Measurements from ENCODE around the gene MRPS2.
"Not testable (repeated sequence)": the region's sequence is repeated elsewhere in the genome, so short reads cannot be mapped to it uniquely, and the experiment has no call there.

MRPS2 gene

DNA sequence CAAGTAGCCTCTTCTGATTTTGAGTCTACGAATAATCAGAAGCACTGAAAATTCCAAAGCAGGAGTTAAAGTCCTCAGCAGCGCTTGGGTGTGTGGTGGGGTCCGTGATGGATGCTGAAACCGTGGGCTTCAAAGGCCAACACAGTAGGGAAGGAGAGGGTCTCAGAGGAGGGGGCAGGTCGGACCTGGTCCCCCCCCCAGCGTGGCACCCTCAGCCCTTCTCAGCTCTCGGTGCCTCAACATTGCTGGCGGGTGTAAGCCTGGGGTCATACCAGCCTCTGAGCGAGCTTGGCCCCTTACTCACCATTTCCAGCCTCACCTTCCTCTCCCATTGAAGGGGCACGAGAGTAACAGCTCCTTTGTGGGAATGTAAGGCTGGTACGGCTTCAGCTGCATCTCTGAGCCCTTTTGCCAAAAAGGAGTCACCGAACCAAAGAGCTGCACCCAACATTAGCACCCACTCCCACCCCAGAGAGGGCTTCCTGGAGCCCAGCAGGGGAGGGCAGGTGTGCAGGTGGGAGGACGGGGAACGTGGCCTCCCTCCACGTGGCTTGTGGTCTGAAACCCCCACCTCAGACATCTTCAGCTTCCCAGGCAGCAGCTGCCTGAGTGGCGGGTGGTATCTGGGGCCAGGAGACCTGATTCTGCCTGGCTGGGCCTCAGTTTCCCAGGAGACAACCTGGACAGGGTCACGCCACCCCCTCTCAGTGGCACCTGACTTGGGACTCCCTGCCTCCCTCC is 14.0 kb downstream of the MRPS2 start:
- DNase-seq (ENCODE audit: low read depth) = no peak

DNA sequence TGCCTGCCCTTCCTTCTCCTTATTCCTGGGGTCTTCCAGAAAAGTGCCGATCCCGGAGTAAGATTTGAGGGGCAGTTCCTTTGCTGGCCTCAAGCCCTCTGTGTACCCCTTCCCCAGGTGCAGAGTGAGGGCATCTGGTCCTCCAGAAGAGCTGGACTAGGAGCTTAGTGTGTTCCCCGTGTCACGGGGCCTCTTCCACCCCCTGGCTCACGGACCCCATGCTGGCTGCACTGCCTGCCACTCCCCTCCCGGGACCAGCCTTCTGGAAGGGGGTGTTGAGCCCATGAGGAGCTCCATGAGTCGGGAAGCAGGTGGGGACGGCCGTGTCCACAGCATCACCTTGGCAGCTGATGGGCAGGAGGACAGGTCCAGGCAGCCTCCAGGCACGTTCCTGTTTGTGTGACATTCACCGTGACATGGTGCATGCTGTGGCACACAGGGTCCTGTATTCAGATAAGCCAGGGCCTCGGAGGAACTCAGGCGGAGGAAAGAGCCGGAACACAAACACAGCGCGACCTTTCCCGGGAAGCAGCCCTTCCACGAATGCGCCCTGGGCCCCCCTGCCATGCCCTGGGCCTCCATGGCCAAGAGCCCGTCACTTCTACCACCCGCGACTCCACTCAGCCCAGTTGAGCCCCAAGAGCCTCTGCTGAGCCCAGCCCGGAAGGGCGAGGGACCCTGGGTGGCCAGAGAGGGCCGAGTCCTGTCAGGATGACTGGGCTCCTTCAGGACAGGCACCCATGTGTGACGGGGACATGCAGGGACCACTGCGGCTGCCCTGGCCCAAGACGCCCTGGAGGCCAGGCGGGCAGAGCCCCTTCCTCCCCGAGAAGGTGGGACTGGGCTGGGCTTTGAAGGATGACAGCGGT is 14.8 kb downstream of the MRPS2 start:
- DNase-seq (ENCODE audit: low read depth) = no peak

DNA sequence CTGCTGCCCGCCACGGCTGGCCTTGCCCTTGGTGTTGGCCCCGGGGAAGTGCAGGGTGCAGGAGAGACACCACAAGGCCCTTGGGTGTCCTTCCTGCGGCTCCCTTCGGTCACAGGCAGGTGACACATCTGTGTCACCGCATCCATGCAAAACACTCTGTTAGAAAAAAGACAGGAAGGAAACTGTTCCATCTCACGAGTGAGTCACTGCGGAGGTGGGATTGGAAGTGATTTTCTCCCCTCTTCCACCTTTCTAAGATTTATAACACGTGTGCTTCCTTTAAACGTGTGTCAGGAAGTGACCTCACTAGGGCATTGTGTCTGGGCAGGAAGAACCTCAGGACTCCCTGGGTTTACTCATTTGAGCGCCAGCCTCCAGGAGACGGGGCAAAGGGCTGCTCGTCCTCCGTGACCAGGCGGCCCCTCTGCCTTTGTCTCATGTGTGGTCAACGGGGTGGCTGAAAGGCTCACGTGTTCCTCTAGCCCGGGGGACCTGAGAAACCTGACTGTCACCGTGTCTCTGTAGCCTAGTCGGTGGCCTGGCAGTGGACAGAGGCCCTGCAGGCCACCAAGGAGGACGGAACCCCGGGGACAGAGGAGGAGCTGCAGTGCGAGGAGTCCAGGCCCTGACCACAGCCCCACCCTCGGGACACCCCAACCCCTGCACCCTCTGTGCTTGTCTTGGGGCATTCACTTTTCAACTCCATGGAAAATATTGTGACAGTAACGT is 15.8 kb downstream of the MRPS2 start:
- no peak for DNase-seq (ENCODE audit: low read depth)

DNA sequence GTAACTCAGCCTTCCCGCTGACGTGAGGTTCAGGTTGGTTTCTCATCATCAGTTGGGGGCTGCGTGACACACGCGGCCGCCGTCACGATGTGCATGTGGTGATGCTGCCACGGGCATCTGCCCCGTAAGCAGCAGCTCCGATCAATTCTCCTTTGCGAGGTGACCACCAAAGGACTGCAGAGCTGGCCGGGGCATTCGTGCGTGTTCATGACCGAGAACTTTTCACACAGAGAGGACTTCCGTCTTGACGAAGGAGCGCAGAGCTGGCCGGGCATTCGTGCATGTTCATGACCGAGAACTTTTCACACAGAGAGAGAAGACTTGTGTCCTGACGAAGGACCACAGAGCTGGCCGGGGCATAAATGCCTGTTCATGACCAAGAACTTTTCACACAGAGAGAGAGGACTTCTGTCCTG is 16.9 kb downstream of the MRPS2 start:
- DNase-seq (ENCODE audit: low read depth) = no peak

DNA sequence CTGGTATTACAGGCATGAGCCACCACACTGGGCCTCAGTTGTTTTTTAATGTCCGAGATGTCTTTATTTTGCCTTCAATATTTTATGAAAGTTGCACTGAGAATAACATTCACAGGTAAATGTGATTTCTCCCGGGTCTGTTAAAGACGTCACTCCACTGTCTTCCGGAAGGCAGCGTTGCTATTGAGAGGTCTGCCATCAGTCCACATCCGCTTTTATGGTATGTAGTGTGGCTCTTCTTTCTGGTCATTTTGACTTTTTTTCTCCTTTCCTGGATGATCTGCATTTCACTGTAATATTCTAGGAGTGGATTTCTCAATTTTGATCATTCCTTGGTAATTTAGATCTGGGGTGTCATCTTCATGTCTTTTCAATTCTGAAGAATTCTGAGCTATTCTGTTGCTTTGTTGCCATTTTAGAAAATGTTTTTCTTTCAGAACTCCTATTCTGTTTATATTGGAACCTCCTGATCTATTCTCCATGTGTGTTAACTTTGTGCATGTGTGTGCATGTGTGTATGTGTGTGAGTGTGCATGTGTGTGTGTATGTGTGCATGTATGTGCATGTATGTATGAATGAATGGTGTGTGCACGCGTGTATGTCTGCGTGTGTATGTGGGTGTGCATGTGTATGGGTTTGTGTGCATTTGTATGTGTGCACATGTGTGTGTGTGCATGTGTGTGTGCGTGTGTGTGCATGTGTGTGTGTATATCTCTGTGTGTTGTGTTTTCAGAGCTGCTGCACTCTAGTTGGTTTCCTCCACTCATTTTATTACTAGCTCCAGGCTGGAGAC is 18.9 kb downstream of the MRPS2 start:
- DNase-seq (ENCODE audit: low read depth) = no peak

DNA sequence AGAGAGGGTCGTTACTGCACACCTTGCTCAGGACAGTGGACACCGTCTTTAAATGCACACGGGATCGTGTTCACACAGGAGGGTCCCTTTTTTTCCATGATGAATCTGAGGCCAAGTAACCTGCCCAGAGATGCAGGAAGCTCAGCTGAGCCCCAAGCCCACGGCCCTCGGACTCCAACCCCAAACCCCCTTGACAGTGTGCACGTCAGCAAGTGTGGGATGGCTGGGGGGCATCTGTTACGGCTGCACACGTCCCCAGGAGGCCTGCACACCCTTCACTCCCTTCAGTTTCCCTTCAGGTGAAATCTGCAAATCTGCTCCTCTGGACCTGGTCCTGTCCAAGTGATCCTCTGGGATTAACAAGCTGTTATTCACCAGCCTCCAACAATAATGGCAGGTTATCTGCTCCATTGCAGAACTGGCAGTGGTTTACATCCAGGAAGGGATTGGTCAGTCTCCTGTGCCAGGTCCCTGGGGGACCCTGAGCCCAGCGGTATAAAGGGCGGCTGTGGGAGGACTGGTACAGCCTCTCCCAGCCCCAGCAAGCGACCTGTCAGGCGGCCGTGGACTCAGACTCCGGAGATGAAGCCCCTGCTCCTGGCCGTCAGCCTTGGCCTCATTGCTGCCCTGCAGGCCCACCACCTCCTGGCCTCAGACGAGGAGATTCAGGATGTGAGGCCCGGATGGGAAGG is 20.6 kb downstream of the MRPS2 start, which contains the start of gene LCN1:
LCN1 (plus strand) TSS at position 525 of the 692 bp plus-strand sequence; CDS start at position 583, 58 bp downstream.
- DNase-seq (ENCODE audit: low read depth) = no peak

DNA sequence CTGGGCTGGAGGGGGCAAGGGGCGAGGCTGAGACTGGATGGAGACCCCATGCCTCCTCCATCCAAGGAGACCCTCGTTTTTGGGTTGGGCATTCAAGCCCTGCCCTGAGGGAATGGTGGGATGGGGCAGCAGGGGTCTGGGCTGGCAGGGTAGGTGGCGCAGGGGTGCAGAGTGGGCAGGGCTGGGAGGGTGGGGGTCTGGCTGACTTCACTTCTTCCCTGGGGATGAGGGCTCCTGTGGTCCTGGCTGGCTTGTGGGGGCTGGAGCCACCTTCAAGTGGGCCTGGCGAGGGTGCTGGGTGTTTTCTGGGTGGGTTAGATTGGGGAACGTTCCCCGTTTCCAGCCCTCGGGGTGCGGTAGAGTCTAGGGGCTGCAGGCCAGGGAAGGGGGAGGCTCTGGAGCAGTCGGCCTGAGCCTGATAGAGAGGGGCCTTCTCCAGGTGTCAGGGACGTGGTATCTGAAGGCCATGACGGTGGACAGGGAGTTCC is 21.2 kb downstream of the MRPS2 start:
- no peak for DNase-seq (ENCODE audit: low read depth)

DNA sequence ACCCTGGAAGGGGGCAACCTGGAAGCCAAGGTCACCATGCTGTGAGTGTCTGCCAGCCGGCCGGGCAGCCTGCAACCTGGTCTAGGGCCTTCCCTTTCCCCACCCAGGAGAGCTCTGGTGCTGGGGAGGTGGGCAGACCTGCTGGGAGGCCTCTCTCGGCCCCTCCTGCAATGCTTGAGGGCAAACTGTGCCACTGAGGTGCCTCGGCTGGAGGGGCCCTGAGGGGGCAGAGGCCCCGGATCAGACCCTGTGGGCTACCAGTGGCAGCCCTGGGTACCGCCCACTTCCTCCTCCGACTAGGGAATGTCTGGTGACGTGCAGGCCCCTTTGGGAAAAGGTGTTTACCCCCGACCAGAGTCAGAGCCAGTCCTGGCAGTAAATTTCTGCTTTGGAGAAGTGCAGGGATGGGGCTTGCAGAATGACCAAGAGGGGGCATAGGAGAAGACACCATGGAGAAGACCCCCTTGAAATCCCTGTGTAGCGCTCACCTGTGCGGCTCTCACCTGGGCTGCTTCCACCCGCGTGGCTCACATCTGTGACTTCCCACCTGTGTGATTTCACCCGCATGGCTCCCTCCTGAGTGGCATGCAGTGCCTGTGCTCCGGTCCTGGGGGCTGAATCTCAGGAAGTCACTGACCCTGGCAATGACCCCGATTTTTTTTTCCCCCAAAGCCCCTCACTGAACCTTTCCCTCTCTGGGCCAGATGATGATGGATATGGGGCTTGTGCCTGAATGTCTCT is 21.8 kb downstream of the MRPS2 start:
- DNase-seq (ENCODE audit: low read depth) = no peak

DNA sequence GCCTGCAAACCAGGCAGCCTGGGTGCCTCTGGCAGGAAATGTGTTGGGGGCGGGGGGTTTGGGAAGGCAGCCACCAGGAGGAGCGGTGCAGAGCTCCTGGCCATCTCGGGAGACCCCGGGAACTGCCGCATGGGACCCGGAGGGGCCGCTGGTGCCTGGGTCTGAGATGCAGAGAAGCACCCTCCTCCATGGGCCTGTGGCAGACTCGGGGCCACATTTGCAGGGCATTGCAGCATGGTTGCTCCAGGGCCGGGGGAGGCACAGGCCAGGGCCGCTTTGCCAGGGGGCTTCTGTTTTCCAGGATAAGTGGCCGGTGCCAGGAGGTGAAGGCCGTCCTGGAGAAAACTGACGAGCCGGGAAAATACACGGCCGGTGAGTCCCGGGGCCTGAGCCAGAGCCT is 22.4 kb downstream of the MRPS2 start:
- DNase-seq (ENCODE audit: low read depth) = no peak

DNA sequence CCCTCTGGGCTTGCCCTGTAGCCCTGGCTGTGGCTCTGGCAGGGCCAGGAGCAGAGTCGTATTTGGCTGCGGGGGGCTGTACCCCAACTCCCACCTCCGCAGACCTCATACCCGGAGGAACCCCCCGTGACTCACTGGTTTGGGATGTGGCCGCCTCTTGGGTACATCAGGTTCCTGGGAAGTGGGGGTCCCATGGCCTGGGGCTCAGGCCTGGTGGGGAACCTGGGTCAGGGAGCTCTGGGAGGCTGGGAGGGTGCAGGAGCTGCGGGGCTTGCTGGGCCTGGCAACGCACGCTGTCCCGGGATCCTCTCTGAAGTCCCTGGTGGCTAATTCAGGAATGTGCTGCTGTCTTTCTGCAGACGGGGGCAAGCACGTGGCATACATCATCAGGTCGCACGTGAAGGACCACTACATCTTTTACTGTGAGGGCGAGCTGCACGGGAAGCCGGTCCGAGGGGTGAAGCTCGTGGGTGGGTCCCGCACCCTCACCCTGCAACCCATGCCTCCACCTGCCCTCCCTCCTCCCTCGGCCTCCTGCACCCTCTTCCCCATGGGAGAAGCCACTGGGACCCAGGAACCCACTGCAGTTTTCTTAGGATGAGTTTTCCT is 23.1 kb downstream of the MRPS2 start:
- DNase-seq (ENCODE audit: low read depth) = no peak

DNA sequence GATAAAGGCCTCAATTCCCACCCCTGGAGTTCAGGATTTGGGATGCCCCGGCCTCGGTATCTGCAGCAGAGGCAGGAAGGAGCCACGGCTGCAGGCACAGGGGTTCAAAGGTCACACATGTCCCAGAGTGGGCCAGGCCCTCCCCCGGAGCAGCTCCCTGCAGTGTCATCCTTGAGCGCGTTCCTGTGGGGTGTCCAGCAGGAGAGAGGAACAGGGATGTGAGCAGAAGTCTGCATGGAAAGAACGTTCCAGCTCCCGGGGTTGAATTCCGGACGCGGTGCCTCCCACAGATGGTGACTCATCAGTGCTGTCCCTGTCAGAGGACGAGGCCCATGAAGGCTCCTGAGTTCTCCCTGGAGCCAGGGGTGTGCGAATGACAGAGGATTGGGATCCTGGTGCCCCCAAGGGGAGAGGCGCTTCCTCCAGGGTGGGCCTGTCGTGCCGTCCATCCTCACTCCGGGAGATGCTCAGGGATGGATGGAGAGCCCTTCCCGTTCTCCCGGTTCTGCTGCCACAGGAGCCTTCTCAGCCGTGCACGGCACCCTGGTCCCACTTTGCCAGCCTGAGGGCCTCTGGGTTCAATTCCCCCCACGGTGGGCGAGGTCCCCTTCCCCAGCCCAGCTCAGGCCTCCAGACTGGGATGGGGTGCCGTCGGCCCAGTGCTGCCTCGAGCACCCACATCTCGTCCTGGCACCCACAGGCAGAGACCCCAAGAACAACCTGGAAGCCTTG is 23.8 kb downstream of the MRPS2 start:
- DNase-seq (ENCODE audit: low read depth) = no peak

DNA sequence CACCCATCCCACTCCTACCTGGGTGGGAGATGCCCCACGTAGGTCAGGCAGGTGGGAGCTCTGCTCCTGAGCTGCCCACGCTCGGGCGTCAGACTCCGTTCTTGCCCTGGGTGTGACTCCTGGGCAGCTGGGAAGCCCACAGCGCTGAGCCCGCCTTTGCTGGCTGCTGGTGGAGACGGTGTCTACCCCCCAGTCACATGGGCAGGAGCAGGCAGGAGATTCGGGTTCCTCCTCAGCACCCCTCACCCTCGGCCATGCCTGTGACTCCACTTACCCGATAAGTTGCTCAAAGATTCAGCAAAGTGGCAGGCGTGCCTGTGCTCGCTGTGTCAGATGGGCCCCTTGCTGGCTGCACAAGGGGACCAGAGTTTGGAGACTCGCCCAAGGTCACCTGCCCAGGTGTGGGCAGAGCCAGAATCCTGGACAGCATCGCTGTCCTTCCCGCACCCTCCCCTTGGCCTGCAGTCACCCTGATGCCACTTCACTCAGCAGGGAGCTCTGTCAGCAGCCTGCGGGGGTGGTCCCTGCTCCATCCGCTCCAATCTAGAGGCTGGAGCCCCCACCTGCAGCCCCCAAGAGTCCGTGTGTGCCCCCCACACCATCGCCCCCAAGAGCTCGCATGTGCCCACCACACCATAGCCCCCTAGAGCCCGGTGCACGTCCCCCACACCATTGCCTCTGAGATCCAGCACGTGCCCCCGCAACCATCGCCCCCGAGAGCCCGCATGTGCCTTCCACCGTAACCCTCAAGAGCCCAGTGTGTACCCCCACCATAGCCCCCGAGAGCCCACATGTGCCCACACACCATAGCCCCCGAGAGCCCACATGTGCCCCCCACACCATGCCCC is 25.0 kb downstream of the MRPS2 start:
- DNase-seq (ENCODE audit: low read depth) = no peak

DNA sequence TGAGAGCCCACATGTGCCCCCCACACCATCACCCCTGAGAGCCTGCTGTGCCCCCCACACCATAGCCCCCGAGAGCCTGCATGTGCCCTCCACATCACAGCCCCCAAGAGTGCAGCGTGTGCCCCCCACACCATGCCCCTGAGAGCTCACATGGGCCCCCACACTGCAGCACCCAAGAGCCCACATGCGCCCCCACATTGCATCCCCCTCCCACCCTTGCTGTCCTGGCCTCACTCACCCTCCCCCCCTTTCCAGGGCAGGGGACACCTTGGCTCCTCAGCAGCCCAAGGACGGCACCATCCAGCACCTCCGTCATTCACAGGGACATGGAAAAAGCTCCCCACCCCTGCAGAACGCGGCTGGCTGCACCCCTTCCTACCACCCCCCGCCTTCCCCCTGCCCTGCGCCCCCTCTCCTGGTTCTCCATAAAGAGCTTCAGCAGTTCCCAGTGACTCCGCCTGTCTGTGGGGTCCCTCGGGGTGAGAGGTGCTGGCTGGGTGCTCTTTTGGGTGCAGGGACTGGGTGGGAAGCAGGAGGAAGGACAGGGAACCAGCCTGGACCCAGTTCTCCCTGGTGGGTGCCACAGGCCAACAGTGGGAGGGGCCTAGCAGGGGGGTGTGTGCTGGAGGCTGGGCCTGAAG is 25.7 kb downstream of the MRPS2 start:
- DNase-seq (ENCODE audit: low read depth) = no peak

DNA sequence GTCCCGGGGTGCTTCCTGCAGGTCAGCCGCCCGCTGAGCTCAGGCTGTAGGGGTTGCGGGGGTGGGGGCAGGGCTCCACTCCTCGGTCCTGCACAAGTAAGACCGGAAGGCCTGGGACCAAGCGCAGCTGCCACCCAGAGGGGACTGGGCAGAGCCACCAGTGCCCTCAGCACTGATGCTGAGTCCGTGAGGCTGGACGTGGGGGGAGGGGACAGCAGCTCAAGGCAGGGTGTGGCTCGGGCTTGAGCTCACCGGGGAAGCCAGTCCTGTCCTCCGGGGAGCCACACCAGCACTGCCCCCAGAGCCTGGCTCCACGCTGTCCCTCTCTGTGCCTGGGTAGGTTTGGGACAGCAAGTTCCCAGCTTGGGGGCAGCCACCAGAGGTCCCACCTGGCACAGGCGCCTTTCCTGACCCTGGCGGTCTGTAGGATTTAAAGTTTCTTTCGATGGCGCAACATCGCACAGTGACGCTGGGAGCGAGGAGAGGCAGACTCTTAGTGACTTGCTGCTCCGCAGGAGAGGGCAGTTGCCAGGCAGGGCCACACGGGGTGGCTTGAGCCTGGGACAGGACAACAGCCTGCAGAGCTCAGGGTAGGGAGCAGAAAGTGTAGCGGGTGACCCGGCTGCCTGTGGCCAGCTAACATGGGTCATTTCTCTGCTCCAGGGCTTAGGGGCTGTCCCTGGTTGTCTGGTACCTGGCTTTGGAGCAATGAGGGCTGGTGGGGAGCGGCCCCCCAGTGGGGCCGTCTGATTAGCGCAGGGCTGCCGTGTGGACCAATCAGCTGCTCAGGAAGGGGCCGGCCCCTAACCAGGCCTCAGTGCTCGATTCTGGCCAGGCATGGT is 26.5 kb downstream of the MRPS2 start:
- DNase-seq (ENCODE audit: low read depth) = no peak

DNA sequence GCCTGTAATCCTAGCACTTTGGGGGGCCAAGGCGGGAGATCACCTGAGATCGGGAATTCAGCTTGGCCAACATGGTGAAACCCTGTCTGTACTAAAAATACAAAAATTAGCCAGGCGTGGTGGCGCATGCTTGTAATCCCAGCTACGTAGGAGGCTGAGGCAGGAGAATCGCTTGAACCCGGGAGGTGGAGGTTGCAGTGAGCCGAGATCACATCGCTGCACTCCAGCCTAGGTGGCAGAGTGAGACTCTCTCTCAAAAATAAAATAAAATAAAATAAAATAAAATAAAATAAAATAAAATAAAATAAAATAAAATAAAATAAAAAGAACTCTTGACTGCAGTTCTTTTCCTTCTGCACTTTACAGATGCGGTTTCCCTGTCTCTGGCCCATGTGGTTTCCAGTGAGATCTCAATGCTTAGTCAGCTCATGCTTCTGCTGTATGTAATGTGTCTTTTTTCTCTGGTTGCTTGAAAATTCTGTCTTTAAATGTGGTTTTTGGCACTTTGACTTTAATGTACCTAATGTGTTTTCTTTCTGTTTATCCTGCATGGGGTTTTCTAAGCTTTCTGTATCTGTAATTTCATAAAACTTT is 28.5 kb downstream of the MRPS2 start:
- not testable (repeated sequence) for DNase-seq (ENCODE audit: low read depth)

DNA sequence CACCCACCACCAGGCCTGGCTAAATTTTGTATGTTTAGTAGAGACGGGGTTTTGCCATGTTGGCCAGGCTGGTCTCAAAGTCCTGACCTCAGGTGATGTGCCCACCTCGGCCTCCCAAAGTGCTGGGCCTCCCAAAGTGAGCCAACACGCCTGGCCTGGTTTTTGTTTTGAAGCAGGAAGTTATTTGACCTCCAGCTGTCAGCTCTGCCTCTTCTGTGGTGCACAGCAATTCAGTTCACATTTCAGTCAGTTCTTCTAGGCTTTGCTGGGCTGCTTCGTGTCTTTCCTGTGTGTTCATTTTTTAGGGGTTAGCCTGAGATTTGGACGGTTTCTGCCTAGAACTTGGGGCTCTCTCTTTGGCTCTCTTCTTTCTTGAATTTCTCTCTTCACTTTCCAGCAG is 29.7 kb downstream of the MRPS2 start:
- no peak for DNase-seq (ENCODE audit: low read depth)
